Skeletal muscle satellite cell (primary cell): ENCODE measurements around the gene SREBF1.

Source experiments
- H3K27me3 ChIP-seq: 2 replicates; pipeline ENCODE4 v1.7.0; 2013; ENCODE audit warnings: low read length; ENCODE audit not compliant: control insufficient read depth, insufficient read depth
- H3K36me3 ChIP-seq: 2 replicates; pipeline ENCODE4 v1.7.0; 2013; ENCODE audit warnings: mild to moderate bottlenecking, control low read depth, low read length; ENCODE audit not compliant: insufficient read depth
- H3K4me1 ChIP-seq: 2 replicates; pipeline ENCODE4 v1.7.0; 2013; ENCODE audit warnings: low read length; ENCODE audit not compliant: control insufficient read depth, insufficient read depth
- H3K4me2 ChIP-seq: 2 replicates; pipeline ENCODE4 v1.7.0; 2013; ENCODE audit warnings: mild to moderate bottlenecking, low read length
- H3K4me3 ChIP-seq: 2 replicates; pipeline ENCODE4 v1.7.0; 2013; ENCODE audit warnings: low read length
- H3K9ac ChIP-seq: 2 replicates; pipeline ENCODE4 v1.7.0; 2013; ENCODE audit warnings: mild to moderate bottlenecking, low read depth, low read length, moderate library complexity
- H3K9me3 ChIP-seq: replicated peaks from 2 replicates; pipeline ENCODE4 v1.7.0; 2013; ENCODE audit warnings: mild to moderate bottlenecking, control low read depth, low read length

Gene SREBF1

DNA sequence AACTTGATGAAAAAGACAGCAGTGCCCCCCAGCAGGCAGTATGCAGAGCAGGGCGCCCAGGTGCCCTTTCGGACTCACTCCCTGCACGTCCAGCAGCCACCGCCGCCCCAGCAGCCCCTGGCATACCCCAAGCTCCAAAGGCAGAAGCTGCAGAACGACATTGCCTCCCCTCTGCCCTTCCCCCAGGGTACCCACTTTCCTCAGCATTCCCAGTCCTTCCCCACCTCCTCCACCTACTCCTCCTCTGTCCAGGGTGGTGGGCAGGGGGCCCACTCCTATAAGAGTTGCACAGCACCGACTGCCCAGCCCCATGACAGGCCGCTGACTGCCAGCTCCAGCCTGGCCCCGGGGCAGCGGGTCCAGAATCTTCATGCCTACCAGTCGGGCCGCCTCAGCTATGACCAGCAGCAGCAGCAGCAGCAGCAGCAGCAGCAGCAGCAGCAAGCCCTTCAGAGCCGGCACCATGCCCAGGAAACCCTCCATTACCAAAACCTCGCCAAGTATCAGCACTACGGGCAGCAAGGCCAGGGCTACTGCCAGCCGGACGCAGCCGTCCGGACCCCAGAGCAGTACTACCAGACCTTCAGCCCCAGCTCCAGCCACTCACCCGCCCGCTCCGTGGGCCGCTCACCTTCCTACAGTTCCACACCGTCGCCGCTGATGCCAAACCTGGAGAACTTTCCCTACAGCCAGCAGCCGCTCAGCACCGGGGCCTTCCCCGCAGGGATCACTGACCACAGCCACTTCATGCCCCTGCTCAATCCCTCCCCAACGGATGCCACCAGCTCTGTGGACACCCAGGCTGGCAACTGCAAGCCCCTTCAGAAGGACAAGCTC lies 43.2 kb downstream of the SREBF1 start:
- Histone ChIP-seq H3K4me2 (peak overlapping the region; percentile 35), H3K9me3 (no peaks in the 10 kb centered on the region), H3K4me1 (peaks cover 11% of the 10 kb centered on the region), H3K9ac (no peak overlapping the region), H3K27me3 (no peaks in the 10 kb centered on the region), H3K36me3 (peaks cover 45% of the 10 kb centered on the region), H3K4me3 (no peak overlapping the region)

DNA sequence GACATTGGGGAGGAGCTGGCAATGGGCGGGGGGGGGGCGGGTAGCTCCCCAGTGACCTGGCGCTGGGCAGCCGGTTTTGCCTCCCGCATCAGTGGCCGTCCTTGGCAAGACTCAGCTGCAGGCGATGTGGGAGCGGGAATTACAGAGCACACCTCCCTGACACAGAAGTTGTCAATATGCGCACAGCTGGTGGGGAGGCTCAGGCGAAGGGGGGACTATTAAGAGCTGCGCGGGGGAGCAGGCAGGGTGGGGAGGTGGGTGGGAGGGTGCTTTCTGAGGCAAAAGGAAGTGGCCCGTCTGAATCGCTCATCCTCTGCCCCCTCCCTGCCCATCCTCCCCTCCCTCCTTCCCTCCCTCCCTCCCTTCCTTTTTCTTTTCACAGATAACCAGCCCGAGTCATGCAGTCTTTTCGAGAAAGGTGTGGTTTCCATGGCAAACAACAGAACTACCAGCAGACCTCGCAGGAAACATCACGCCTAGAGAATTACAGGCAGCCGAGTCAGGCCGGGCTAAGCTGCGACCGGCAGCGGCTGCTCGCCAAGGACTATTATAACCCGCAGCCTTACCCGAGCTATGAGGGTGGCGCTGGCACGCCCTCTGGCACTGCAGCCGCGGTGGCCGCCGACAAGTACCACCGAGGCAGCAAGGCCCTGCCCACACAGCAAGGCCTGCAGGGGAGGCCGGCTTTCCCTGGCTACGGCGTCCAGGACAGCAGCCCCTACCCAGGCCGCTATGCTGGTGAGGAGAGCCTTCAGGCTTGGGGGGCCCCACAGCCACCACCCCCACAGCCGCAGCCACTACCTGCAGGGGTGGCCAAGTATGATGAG lies 44.0 kb downstream of the SREBF1 start:
- H3K9me3 ChIP-seq = no peaks in the 10 kb centered on the region
- peak overlapping the region; percentile 42 for H3K4me2 ChIP-seq
- no peak overlapping the region for H3K9ac ChIP-seq
- H3K4me1 ChIP-seq = peaks cover 11% of the 10 kb centered on the region
- H3K4me3 ChIP-seq = no peak overlapping the region
- peaks cover 39% of the 10 kb centered on the region for H3K36me3 ChIP-seq
- no peaks in the 10 kb centered on the region for H3K27me3 ChIP-seq

DNA sequence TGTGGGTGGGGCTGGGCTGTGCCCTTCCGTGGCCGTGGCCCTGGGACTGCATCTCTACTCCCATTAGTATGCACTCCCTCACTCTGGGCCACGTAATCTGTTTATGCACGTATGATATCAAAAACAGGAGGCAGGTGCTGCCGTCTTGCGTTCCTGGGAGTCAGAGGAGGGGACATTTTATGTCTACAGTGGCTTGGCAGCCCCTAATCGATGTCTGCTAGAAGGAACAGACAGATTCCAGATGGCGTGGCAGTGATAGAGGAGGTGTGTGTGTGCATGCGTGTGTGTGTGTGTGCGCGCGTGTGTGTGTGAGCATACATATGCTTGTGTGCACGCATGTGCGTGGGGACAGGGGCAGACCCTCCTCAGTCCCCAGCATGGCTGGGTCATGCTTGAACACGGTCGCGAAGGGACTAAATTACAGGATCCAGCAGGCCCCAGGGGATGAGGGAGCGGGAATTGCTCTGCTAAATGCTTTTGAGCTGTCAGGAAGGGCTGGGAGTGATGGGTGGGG lies 44.7 kb downstream of the SREBF1 start:
- no peaks in the 10 kb centered on the region for H3K27me3 ChIP-seq
- peaks cover 11% of the 10 kb centered on the region for H3K4me1 ChIP-seq
- H3K4me3 ChIP-seq = no peak overlapping the region
- H3K4me2 ChIP-seq = no peak overlapping the region
- H3K36me3 ChIP-seq = peaks cover 33% of the 10 kb centered on the region
- H3K9ac ChIP-seq = no peak overlapping the region
- H3K9me3 ChIP-seq = no peaks in the 10 kb centered on the region

DNA sequence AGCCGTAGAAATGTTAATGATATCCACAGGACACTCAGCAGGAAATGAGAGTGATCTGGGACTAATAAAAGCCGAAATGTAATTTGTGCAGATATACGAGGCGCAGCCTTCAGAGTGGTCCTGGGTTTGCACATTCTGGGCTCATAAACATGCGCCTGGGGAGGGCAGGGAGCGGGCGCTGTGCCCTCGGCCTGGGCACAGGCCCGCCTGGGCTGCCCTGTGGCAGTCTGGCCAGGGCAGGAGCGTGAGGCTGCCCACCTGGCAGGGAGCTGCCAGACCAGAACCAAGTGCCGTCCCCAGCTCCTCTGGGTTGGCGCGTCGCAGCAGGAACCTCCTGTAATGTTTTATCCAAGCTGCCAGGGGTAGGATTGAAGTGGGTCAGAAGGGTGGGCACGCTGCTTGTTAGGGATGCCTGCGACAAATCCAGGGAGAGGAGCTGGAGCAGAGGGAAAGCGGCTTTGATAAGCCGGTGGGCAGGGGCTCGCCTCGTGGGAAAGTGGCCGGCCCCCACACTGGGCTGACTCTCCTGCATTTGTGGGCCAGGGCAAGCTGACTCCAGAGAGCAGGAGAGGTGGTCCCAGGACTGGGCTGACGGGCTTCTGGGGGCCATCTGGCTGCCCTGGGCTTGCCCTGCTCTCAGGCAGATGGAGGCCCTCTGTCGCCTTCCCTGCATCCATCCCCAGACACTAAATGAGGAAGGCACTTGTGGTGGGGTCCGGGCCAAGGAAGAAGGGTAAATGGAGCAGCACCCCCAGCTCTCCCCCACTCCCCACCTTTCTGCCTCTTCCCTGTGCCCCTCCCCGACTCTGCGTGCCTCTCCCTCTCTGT lies 45.9 kb downstream of the SREBF1 start:
- H3K9me3 ChIP-seq = no peaks in the 10 kb centered on the region
- H3K9ac ChIP-seq = no peak overlapping the region
- H3K4me3 ChIP-seq = no peak overlapping the region
- no peaks in the 10 kb centered on the region for H3K27me3 ChIP-seq
- peaks cover 26% of the 10 kb centered on the region for H3K36me3 ChIP-seq
- peaks cover 11% of the 10 kb centered on the region for H3K4me1 ChIP-seq
- H3K4me2 ChIP-seq = no peak overlapping the region

DNA sequence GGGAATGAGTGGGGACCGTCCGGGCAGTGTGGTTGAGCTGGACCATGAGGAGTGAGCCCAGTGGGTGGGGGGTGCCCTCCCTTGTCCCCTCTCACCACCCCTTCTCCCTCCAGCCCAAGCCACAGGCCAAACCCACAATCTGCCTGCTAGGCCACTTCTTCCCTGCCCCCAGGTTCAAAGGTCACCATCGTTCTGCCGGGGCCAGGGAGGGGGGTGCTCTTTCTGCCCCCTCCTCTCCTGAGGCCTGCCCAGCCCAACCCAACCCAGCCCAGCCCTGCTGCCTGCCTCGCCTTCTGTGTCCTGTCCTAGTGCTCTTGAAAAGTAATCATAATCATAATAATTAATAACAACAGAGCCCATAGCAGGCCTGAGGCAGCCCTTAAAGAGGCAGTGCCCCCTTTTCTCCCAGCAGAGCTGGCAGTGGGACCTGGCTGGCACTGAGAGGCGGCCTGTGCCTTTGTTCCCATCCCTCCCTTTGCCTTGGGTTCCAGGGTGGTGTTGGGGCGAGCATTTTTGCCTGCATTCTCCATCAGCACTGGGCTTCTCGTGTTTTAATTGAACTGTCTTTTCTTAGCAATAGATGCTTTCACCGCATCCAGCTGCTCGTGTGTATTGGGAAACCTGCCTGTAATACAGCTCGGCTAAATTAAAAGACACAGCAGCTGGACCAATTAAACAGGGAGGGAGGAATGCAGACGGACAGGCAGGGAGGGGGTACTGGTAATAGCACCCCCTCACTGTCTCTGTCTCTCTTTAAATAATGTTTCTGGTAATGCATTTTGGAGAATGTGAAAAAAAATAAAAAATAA lies 46.8 kb downstream of the SREBF1 start:
- H3K9me3 ChIP-seq = no peaks in the 10 kb centered on the region
- no peaks in the 10 kb centered on the region for H3K27me3 ChIP-seq
- H3K4me2 ChIP-seq = no peak overlapping the region
- H3K36me3 ChIP-seq = peaks cover 18% of the 10 kb centered on the region
- H3K4me1 ChIP-seq = peaks cover 11% of the 10 kb centered on the region
- H3K9ac ChIP-seq = no peak overlapping the region
- H3K4me3 ChIP-seq = no peak overlapping the region

DNA sequence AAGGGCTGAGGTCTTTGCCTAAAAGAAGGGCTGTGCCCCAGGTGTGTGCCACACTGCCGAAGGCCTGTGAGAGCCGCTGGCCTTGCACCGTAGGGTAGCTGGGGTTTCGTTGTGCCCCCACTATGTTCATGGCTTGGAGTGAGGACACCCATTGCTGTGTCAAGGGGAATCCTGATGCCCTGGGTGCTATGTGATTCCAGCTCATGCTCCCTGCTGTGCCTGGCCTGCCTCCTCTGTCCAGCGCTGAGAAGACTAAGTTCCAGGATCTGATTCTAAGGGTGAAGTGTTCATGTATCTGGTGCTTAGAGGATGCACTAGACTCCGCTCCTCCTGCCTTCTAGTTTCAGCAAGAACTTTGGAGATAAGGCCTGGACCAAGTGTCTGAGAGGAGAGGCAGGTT lies 47.4 kb downstream of the SREBF1 start:
- H3K36me3 ChIP-seq = peaks cover 12% of the 10 kb centered on the region
- H3K9ac ChIP-seq = no peak overlapping the region
- H3K27me3 ChIP-seq = no peaks in the 10 kb centered on the region
- H3K4me1 ChIP-seq = peaks cover 15% of the 10 kb centered on the region
- H3K9me3 ChIP-seq = no peaks in the 10 kb centered on the region
- no peak overlapping the region for H3K4me2 ChIP-seq
- no peak overlapping the region for H3K4me3 ChIP-seq

DNA sequence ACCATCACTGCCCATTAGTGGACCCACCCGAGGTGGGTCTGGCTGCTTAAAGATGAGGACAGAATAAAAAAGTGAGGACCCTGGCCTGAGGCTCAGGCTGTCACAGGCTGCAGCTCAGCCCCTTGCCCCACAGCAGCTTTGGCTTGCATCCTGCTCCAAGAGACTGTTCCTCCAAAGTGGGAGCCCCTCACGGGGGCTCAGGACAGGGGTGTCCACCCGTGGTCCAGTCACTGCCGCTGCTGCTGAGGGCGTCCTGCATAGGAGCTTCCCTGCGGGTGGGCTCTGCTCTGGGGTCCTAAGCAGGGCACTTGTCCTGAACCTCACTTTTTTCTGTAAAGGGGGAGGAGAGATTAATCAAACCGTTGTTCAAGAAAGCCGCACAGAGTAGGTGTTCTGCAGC lies 47.8 kb downstream of the SREBF1 start:
- Histone ChIP-seq H3K4me3 (no peak overlapping the region), H3K9ac (no peak overlapping the region), H3K4me2 (no peak overlapping the region), H3K27me3 (no peaks in the 10 kb centered on the region), H3K36me3 (peaks cover 8% of the 10 kb centered on the region), H3K9me3 (no peaks in the 10 kb centered on the region), H3K4me1 (peaks cover 19% of the 10 kb centered on the region)

DNA sequence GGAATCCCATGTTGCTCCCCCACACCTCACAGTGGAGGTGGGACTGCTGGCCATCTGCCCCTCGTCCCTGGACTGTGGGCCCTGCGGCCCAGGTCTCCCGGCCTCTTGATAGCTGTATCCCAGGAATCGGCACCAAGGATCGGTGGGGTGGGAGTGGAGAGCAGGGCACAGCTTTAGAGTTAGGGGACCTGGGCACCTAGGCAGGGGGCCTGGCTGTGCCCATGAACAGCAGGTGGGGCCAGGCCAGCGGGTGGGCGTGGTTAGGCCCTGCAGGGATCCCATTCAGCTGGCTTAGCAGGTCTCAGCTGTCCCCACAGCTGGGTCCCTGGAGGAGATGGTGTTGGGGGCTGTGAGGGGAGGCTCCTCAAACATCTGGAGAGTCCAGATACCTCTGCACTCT lies 49.2 kb downstream of the SREBF1 start:
- H3K36me3 ChIP-seq = no peaks in the 10 kb centered on the region
- H3K4me1 ChIP-seq = peaks cover 26% of the 10 kb centered on the region
- no peak overlapping the region for H3K9ac ChIP-seq
- no peak overlapping the region for H3K4me3 ChIP-seq
- H3K4me2 ChIP-seq = no peak overlapping the region
- no peaks in the 10 kb centered on the region for H3K9me3 ChIP-seq
- H3K27me3 ChIP-seq = no peaks in the 10 kb centered on the region

DNA sequence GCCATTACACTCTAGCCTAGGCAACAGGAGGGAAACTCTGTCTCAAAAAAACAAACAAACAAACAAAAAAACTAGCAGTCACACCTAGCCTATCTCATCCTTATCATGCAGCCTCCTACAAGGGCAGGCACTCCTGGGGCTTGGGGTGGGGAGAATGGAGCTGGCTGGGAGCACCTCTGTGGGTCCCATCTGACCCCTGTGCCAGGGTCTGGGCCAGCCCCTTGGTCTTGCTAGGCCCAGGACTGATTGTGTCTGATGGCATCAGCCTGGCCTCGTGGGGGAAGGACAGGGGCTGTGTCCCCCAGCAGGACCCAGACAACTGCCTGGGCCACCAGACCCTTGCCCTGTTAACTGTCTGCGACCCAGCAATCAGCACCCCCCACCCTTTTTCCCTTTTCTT lies 49.8 kb downstream of the SREBF1 start:
- no peaks in the 10 kb centered on the region for H3K9me3 ChIP-seq
- peaks cover 24% of the 10 kb centered on the region for H3K4me1 ChIP-seq
- H3K4me3 ChIP-seq = no peak overlapping the region
- H3K36me3 ChIP-seq = no peaks in the 10 kb centered on the region
- H3K9ac ChIP-seq = no peak overlapping the region
- H3K4me2 ChIP-seq = no peak overlapping the region
- no peaks in the 10 kb centered on the region for H3K27me3 ChIP-seq

DNA sequence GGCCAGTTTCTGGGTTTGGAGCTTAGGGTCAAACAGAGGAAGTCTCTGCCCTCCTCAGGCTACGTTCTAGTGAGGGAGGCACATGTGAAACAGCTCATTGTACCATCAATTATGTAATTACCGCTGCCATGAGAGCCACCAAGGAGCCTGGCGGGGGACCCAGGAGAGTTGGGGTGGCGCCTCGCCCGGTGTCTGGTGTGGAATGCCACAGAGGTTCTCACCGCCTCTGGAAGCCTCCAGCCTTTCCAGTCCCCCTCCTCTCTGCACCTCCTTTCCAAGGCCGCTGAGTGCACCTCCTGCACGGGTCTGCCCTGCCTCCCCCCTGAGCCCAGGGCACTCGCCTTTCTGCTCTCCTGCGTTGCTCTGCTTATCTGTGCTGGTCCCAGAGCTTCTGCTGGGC lies 51.4 kb downstream of the SREBF1 start:
- H3K36me3 ChIP-seq = no peaks in the 10 kb centered on the region
- no peaks in the 10 kb centered on the region for H3K27me3 ChIP-seq
- H3K4me3 ChIP-seq = no peak overlapping the region
- no peaks in the 10 kb centered on the region for H3K9me3 ChIP-seq
- H3K4me1 ChIP-seq = peaks cover 28% of the 10 kb centered on the region
- no peak overlapping the region for H3K9ac ChIP-seq
- H3K4me2 ChIP-seq = no peak overlapping the region
